ENCODE measurements around the gene BRD3OS. TPM values are rescaled to one million over a fixed set of nuclear protein-coding genes. Genes with fewer than 3 reads are reported as not detected.

BRD3OS gene
- total RNA-seq, 1 donor from 2014 or later: 31.6 TPM

GRCh38 chr9:134063088-134063570 is 37.8 kb downstream of the BRD3OS start:
- H3K27ac Mint-ChIP-seq (ENCODE audit: unreplicated experiment): peak overlapping the region; percentile 89

GRCh38 chr9:134063571-134064450 is 38.5 kb downstream of the BRD3OS start:
- Mint-ChIP-seq H3K27ac (ENCODE audit: unreplicated experiment) (peak overlapping the region; percentile 89), H3K4me1 (ENCODE audit: low read depth, unreplicated experiment) (peaks cover 29% of the 10 kb centered on the region), H3K9me3 (ENCODE audit: unreplicated experiment) (peaks cover 8% of the 10 kb centered on the region), H3K4me3 (ENCODE audit: unreplicated experiment) (peak overlapping the region; percentile 78), H3K36me3 (ENCODE audit: unreplicated experiment) (no peaks in the 10 kb centered on the region), H3K27me3 (ENCODE audit: unreplicated experiment) (peaks cover 16% of the 10 kb centered on the region)
- DNase-seq: peak; percentile 18
- TF ChIP-seq CTCF (IDR thresholded peaks at IDR 0.05; ENCODE audit: partially characterized antibody, unreplicated experiment): no peak

More at GRCh38 chr9:134063088-134063570, 37.8 kb downstream of the BRD3OS start:
- H3K4me3 Mint-ChIP-seq (ENCODE audit: unreplicated experiment): peak overlapping the region; percentile 78
- H3K27me3 Mint-ChIP-seq (ENCODE audit: unreplicated experiment): peaks cover 16% of the 10 kb centered on the region
- DNase-seq: peak; percentile 49
- peaks cover 6% of the 10 kb centered on the region for H3K9me3 Mint-ChIP-seq (ENCODE audit: unreplicated experiment)
- H3K4me1 Mint-ChIP-seq (ENCODE audit: low read depth, unreplicated experiment): peaks cover 33% of the 10 kb centered on the region
- no peak for TF ChIP-seq CTCF (IDR thresholded peaks at IDR 0.05; ENCODE audit: partially characterized antibody, unreplicated experiment)
- no peaks in the 10 kb centered on the region for H3K36me3 Mint-ChIP-seq (ENCODE audit: unreplicated experiment)

- TF ChIP-seq CTCF (IDR thresholded peaks at IDR 0.05; ENCODE audit: partially characterized antibody, unreplicated experiment): no peak
- no peaks in the 10 kb centered on the region for H3K36me3 Mint-ChIP-seq (ENCODE audit: unreplicated experiment)
- H3K4me1 Mint-ChIP-seq (ENCODE audit: low read depth, unreplicated experiment): peaks cover 24% of the 10 kb centered on the region
- H3K9me3 Mint-ChIP-seq (ENCODE audit: unreplicated experiment): peaks cover 12% of the 10 kb centered on the region
- no peak overlapping the region for H3K27ac Mint-ChIP-seq (ENCODE audit: unreplicated experiment)
- no peak for DNase-seq
- peaks cover 16% of the 10 kb centered on the region for H3K27me3 Mint-ChIP-seq (ENCODE audit: unreplicated experiment)
- no peak overlapping the region for H3K4me3 Mint-ChIP-seq (ENCODE audit: unreplicated experiment)
Measured at GRCh38 chr9:134064711-134065110, 39.4 kb downstream of the BRD3OS start.

GRCh38 chr9:134065612-134066419 is 40.5 kb downstream of the BRD3OS start:
- peaks cover 21% of the 10 kb centered on the region for H3K4me1 Mint-ChIP-seq (ENCODE audit: low read depth, unreplicated experiment)

More at GRCh38 chr9:134065612-134066419, 40.5 kb downstream of the BRD3OS start:
- peaks cover 16% of the 10 kb centered on the region for H3K27me3 Mint-ChIP-seq (ENCODE audit: unreplicated experiment)
- H3K36me3 Mint-ChIP-seq (ENCODE audit: unreplicated experiment): no peaks in the 10 kb centered on the region
- no peak for TF ChIP-seq CTCF (IDR thresholded peaks at IDR 0.05; ENCODE audit: partially characterized antibody, unreplicated experiment)
- peaks cover 12% of the 10 kb centered on the region for H3K9me3 Mint-ChIP-seq (ENCODE audit: unreplicated experiment)
- DNase-seq: peak; percentile 17
- H3K27ac Mint-ChIP-seq (ENCODE audit: unreplicated experiment): peak overlapping the region; percentile 82
- H3K4me3 Mint-ChIP-seq (ENCODE audit: unreplicated experiment): peak overlapping the region; percentile 94

All from glutamatergic neuron (in vitro differentiated cells).